NT2/D1 (cell line): ENCODE data around the gene INTS1.

Source experiments
- SUZ12 ChIP-seq: IDR thresholded peaks from 2 replicates; pipeline ENCODE4 v1.6.1; 2011; ENCODE audit not compliant: insufficient read length, insufficient read depth; ENCODE audit errors: extremely low read depth
- YY1 ChIP-seq: IDR thresholded peaks from 2 replicates; pipeline ENCODE4 v1.6.1; 2011; ENCODE audit not compliant: insufficient read length, insufficient read depth
- ZNF274 ChIP-seq: IDR thresholded peaks from 2 replicates; pipeline ENCODE4 v1.6.1; 2011; ENCODE audit warnings: mild to moderate bottlenecking, low read depth, low read length

DNA sequence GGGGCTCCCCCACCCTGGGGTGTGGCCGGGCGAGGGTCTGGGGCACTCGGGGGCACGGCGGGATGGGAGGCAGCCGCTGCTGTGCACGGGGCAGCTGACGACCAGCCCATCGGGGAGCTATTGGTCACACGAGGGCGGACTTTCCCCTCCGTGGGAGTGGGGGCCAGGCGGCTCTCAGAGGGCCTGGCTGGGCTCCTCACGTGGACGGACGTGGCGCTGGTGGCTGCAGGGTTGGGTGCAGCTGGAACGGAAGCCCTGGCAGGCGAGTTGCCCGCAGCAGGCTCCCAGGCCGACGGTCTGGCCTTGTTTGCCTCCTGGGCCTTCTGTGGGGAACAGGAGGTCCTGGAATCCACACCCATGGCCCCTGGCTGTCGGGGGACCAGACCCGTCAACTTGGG, 59.3 kb downstream of the INTS1 start:
- TF ChIP-seq SUZ12 (no peak), YY1 (no peak), ZNF274 (no peak)
